ENCODE measurements around the gene SFSWAP. TPM values are rescaled to one million over a fixed set of nuclear protein-coding genes. Genes with fewer than 3 reads are reported as not detected.
A peak's percentile ranks its signal among the peaks of the same experiment; 100 is the strongest.

Gene SFSWAP
- total RNA-seq, 1 donor from 2014 or later = 83.3 TPM

DNA sequence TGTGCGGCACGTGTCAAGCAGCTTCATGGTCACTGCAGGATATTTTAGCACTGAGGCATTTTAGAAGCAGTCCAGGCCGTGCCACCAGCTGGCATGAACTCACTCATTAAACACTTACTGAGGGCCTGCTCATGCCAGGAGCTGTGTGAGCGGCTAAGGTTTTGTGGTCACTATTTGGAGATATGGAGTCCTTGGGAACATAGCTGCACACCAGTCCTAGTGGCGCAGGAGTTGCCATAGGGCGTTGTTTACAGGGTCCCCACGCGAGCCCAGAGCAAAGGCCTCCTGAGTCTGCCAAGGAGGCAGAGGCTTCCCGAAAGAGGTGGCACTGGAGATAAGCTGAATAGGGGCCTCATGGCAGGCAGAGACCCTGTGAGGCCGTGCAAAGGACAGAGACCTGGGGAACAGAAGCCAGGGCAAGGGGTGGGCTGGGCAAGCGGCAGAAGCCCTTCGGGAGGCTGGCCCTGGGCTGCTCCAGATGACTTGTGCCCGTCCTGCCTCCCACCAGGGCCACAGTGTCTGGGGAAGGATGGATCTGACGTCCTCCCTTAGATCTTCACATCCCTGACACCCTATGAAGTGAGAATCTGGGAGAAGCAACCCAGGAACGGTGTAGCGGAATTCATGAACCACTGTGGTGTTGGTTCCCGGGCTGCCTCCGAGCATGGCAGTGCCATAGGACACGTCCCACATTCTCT lies 38.9 kb downstream of the SFSWAP start:
- H3K36me3 Mint-ChIP-seq (ENCODE audit: low read depth) = peaks cover 40% of the 10 kb centered on the region

GRCh38 chr12:131751335-131751734 lies 40.4 kb downstream of the SFSWAP start:
- no peak overlapping the region for H3K27ac Mint-ChIP-seq (ENCODE audit: unreplicated experiment)
- H3K4me1 Mint-ChIP-seq = peaks cover 7% of the 10 kb centered on the region
- peaks cover 37% of the 10 kb centered on the region for H3K36me3 Mint-ChIP-seq (ENCODE audit: low read depth)
- DNase-seq (ENCODE audit: low read depth, low spot score) = no peak
- no peaks in the 10 kb centered on the region for H3K9me3 Mint-ChIP-seq
- H3K27me3 Mint-ChIP-seq (ENCODE audit: low read depth) = no peaks in the 10 kb centered on the region
- H3K4me3 Mint-ChIP-seq = no peak overlapping the region
- TF ChIP-seq CTCF (conservative IDR thresholded peaks at IDR 0.05) = no peak

More for the DNA sequence above, 38.9 kb downstream of the SFSWAP start:
- Mint-ChIP-seq H3K4me1 (peaks cover 7% of the 10 kb centered on the region), H3K27ac (ENCODE audit: unreplicated experiment) (peak overlapping the region; percentile 35), H3K9me3 (peaks cover 4% of the 10 kb centered on the region), H3K4me3 (no peak overlapping the region), H3K27me3 (ENCODE audit: low read depth) (no peaks in the 10 kb centered on the region)
- DNase-seq (ENCODE audit: low read depth, low spot score) = no peak
- TF ChIP-seq CTCF (conservative IDR thresholded peaks at IDR 0.05) = no peak

DNA sequence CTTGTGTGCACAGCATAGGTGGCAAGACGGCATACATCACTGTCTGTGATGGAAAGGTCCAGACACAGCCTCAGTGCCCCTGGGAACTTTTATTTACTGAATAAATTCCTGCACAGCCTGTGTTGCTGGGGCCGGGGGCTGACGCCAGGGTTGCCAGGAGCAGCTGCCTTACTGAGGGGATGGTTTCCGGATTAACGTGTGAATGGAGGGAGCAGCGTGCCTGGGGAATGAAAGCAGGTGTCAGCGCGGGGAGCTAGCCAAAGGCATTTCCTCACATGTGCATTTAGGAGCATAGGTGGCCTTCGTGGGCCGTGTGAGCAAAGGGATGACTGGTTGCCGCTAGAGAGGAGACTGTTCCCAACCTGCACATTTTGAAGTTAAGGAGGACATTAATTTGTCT lies 41.6 kb downstream of the SFSWAP start:
- Mint-ChIP-seq H3K27ac (ENCODE audit: unreplicated experiment) (peak overlapping the region; percentile 71), H3K27me3 (ENCODE audit: low read depth) (no peaks in the 10 kb centered on the region), H3K9me3 (no peaks in the 10 kb centered on the region), H3K4me1 (peaks cover 2% of the 10 kb centered on the region), H3K36me3 (ENCODE audit: low read depth) (peaks cover 40% of the 10 kb centered on the region), H3K4me3 (no peak overlapping the region)
- DNase-seq (ENCODE audit: low read depth, low spot score) = no peak
- TF ChIP-seq CTCF (conservative IDR thresholded peaks at IDR 0.05) = no peak

- Mint-ChIP-seq H3K4me1 (no peaks in the 10 kb centered on the region), H3K4me3 (no peak overlapping the region), H3K27ac (ENCODE audit: unreplicated experiment) (peak overlapping the region; percentile 50), H3K36me3 (ENCODE audit: low read depth) (peaks cover 43% of the 10 kb centered on the region), H3K9me3 (no peaks in the 10 kb centered on the region), H3K27me3 (ENCODE audit: low read depth) (no peaks in the 10 kb centered on the region)
- no peak for TF ChIP-seq CTCF (conservative IDR thresholded peaks at IDR 0.05)
- DNase-seq (ENCODE audit: low read depth, low spot score) = no peak
Measured at GRCh38 chr12:131753005-131753404, 42.1 kb downstream of the SFSWAP start.

DNA sequence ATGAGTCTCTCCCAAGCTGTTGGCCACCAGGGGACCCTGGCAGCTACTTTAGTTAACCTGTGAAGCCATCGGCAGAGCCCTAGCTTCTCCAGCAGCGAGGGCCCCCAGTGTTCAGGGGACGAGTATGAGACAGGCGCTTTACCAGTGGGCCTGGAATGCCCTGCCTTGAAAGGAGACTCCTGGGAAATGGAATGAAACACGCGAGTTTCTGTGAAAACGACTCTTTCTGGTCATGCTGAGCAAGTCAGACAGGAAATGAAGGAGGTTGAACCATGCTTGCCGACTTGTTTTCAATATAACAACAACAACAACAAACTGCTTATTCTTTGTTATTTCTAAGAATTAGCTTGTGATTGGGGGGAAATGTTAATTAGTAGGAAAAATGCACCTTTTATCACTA lies 42.9 kb downstream of the SFSWAP start:
- Mint-ChIP-seq H3K27ac (ENCODE audit: unreplicated experiment) (no peak overlapping the region), H3K4me3 (no peak overlapping the region)
- no peak for DNase-seq (ENCODE audit: low read depth, low spot score)

More for the DNA sequence above, 42.9 kb downstream of the SFSWAP start:
- TF ChIP-seq CTCF (conservative IDR thresholded peaks at IDR 0.05) = no peak
- Mint-ChIP-seq H3K36me3 (ENCODE audit: low read depth) (peaks cover 43% of the 10 kb centered on the region), H3K4me1 (no peaks in the 10 kb centered on the region), H3K9me3 (no peaks in the 10 kb centered on the region), H3K27me3 (ENCODE audit: low read depth) (no peaks in the 10 kb centered on the region)

Measured in neural crest cell (in vitro differentiated cells).